GM19351 (cell line): ENCODE data around the gene HS3ST1.

Source experiments
- ATAC-seq: cut with Tn5 transposase; IDR thresholded peaks from one replicate; pipeline ENCODE4 v1.9.1; 2021; ENCODE audit warnings: mild to moderate bottlenecking, moderate library complexity; ENCODE audit not compliant: unreplicated experiment

HS3ST1 gene

GRCh38 chr4:11435557-11435956 is 6.9 kb upstream of the HS3ST1 start:
- no peak for ATAC-seq

GRCh38 chr4:11431111-11431510 is 2.4 kb upstream of the HS3ST1 start:
- ATAC-seq: no peak

GRCh38 chr4:11430536-11430935 is 1.8 kb upstream of the HS3ST1 start:
- ATAC-seq: no peak

GRCh38 chr4:11429699-11430045 is 978 bp upstream of the HS3ST1 start:
- no peak for ATAC-seq

GRCh38 chr4:11428899-11429698 is 405 bp upstream of the HS3ST1 start:
- peak; percentile 74 for ATAC-seq

- no peak for ATAC-seq
Measured at GRCh38 chr4:11427121-11427996, 1.3 kb downstream of the HS3ST1 start.

- ATAC-seq: no peak
Measured at GRCh38 chr4:11426731-11427120, 2.0 kb downstream of the HS3ST1 start.

GRCh38 chr4:11426003-11426402 is 2.7 kb downstream of the HS3ST1 start:
- ATAC-seq: no peak

- no peak for ATAC-seq
Measured at GRCh38 chr4:11424856-11425255, 3.8 kb downstream of the HS3ST1 start.

GRCh38 chr4:11424000-11424399 is 4.7 kb downstream of the HS3ST1 start:
- ATAC-seq: peak; percentile 43

GRCh38 chr4:11423465-11423864 is 5.2 kb downstream of the HS3ST1 start:
- ATAC-seq: no peak

GRCh38 chr4:11421116-11421515 is 7.6 kb downstream of the HS3ST1 start:
- ATAC-seq: no peak

- no peak for ATAC-seq
Measured at GRCh38 chr4:11420327-11420726, 8.4 kb downstream of the HS3ST1 start.

GRCh38 chr4:11418610-11419009 is 10.1 kb downstream of the HS3ST1 start:
- ATAC-seq: no peak

- no peak for ATAC-seq
Measured at GRCh38 chr4:11416767-11417113, 12.0 kb downstream of the HS3ST1 start.

GRCh38 chr4:11416071-11416766 is 12.5 kb downstream of the HS3ST1 start:
- ATAC-seq: peak; percentile 31

GRCh38 chr4:11415409-11416070 is 13.2 kb downstream of the HS3ST1 start:
- ATAC-seq: peak; percentile 77

GRCh38 chr4:11412211-11412610 is 16.5 kb downstream of the HS3ST1 start:
- no peak for ATAC-seq

- no peak for ATAC-seq
Measured at GRCh38 chr4:11409632-11410031, 19.1 kb downstream of the HS3ST1 start.

GRCh38 chr4:11408233-11408967 is 20.3 kb downstream of the HS3ST1 start:
- ATAC-seq: no peak
